Trophoblast cell (in vitro differentiated cells and primary cell): ENCODE data around the gene TMEM179. TPM values are rescaled to one million over a fixed set of nuclear protein-coding genes. Genes with fewer than 3 reads are reported as not detected.
"Not testable (repeated sequence)": the region's sequence is repeated elsewhere in the genome, so short reads cannot be mapped to it uniquely, and the experiment has no call there.

Experiments used
- DNase-seq, 2 donors: peaks; one replicate each; pipeline ENCODE4 v3.0.0-alpha.2; 2016
- H2AFZ ChIP-seq: 2 replicates; pipeline ENCODE4 v1.6.1; 2013; ENCODE audit warnings: low read length, moderate library complexity, mild to moderate bottlenecking; ENCODE audit not compliant: insufficient read depth, poor library complexity
- H2AK5ac ChIP-seq: 2 replicates; pipeline ENCODE4 v1.6.1; 2013; ENCODE audit warnings: mild to moderate bottlenecking, low read length
- H2BK120ac ChIP-seq: 2 replicates; pipeline ENCODE4 v1.6.1; 2013; ENCODE audit warnings: low read length, mild to moderate bottlenecking, moderate library complexity; ENCODE audit not compliant: insufficient read depth, poor library complexity
- H2BK12ac ChIP-seq: 2 replicates; pipeline ENCODE4 v1.6.1; 2013; ENCODE audit warnings: mild to moderate bottlenecking, low read length, moderate library complexity
- H2BK5ac ChIP-seq: 2 replicates; pipeline ENCODE4 v1.6.1; 2013; ENCODE audit warnings: low read length, low read depth, moderate library complexity, mild to moderate bottlenecking; ENCODE audit not compliant: poor library complexity
- H3K14ac ChIP-seq: 2 replicates; pipeline ENCODE4 v1.6.1; 2013; ENCODE audit warnings: mild to moderate bottlenecking, low read length
- H3K18ac ChIP-seq: 2 replicates; pipeline ENCODE4 v1.6.1; 2013; ENCODE audit warnings: mild to moderate bottlenecking, low read length
- H3K23ac ChIP-seq: 2 replicates; pipeline ENCODE4 v1.6.1; 2013; ENCODE audit warnings: low read length
- H3K27ac ChIP-seq: 2 replicates; pipeline ENCODE4 v1.5.1; 2013; ENCODE audit warnings: low read depth, mild to moderate bottlenecking, inconsistent platforms, low read length, moderate library complexity
- H3K27me3 ChIP-seq: 2 replicates; pipeline ENCODE4 v1.6.1; 2013; ENCODE audit warnings: inconsistent platforms, mild to moderate bottlenecking, low read length, moderate library complexity; ENCODE audit not compliant: insufficient read depth
- H3K36me3 ChIP-seq, 2 experiments: 1 replicate in 1 of 2; 2 replicates in 1 of 2; pipeline ENCODE4 v1.6.1; 2013; ENCODE audit warnings: low read length in 2 of 2, mild to moderate bottlenecking in 2 of 2, moderate library complexity in 1 of 2; ENCODE audit not compliant: insufficient read depth in 2 of 2, control insufficient read depth in 1 of 2
- H3K4ac ChIP-seq: 2 replicates; pipeline ENCODE4 v1.6.1; 2013; ENCODE audit warnings: low read depth, mild to moderate bottlenecking, low read length, moderate library complexity
- H3K4me1 ChIP-seq, 2 experiments: 1 replicate in 1 of 2; 2 replicates in 1 of 2; pipeline ENCODE4 v1.6.1; 2013; ENCODE audit warnings: low read length in 2 of 2, mild to moderate bottlenecking in 2 of 2, moderate library complexity in 1 of 2; ENCODE audit not compliant: insufficient read depth in 2 of 2, control insufficient read depth in 1 of 2
- H3K4me2 ChIP-seq: 2 replicates; pipeline ENCODE4 v1.6.1; 2013; ENCODE audit warnings: inconsistent platforms, mild to moderate bottlenecking, low read length, moderate library complexity
- H3K4me3 ChIP-seq: 2 replicates; pipeline ENCODE4 v1.5.1; 2013; ENCODE audit warnings: mild to moderate bottlenecking, low read depth, low read length, inconsistent platforms
- H3K79me1 ChIP-seq: one replicate; pipeline ENCODE4 v1.6.1; 2013; ENCODE audit warnings: low read length
- H3K79me2 ChIP-seq: 2 replicates; pipeline ENCODE4 v1.6.1; 2013; ENCODE audit warnings: low read length, mild to moderate bottlenecking; ENCODE audit not compliant: control insufficient read depth, insufficient read depth, poor library complexity
- H3K9ac ChIP-seq: 2 replicates; pipeline ENCODE4 v1.6.1; 2013; ENCODE audit warnings: mild to moderate bottlenecking, low read length
- H3K9me3 ChIP-seq: 2 replicates; pipeline ENCODE4 v1.6.1; 2013; ENCODE audit warnings: low read depth, mild to moderate bottlenecking, control low read depth, inconsistent platforms, low read length; ENCODE audit not compliant: insufficient read depth
- H4K12ac ChIP-seq: 2 replicates; pipeline ENCODE4 v1.6.1; 2013; ENCODE audit warnings: low read depth, mild to moderate bottlenecking, low read length, moderate library complexity
- H4K8ac ChIP-seq: 2 replicates; pipeline ENCODE4 v1.6.1; 2013; ENCODE audit warnings: low read depth, mild to moderate bottlenecking, low read length, moderate library complexity
- H4K91ac ChIP-seq: one replicate; pipeline ENCODE4 v1.6.1; 2013; ENCODE audit warnings: low read depth, mild to moderate bottlenecking, low read length, moderate library complexity
- WGBS: extraction: QIAGEN DNeasy Blood & Tissue Kit; methylation state at CpG from one replicate; pipeline ENCODE4 v1.1.7; 2013; ENCODE audit warnings: missing lambda C conversion rate; ENCODE audit not compliant: insufficient read length, insufficient coverage; ENCODE audit errors: extremely low coverage; 5-methylcytosine and 5-hydroxymethylcytosine counted together
- polyA plus RNA-seq: library from polyadenylated mRNA; stranded (reverse); fragments of 200-250 nt; gene quantifications from 2 replicates; pipeline ENCODE4 v1.2.3, GENCODE V29; 2013

TMEM179 gene
- not detected in 2 replicates for polyA plus RNA-seq

- Histone ChIP-seq H2AFZ (no peak within 1 kb of the TSS), H3K18ac (no peak within 1 kb of the TSS), H3K9ac (no peak within 1 kb of the TSS), H3K36me3 (no peaks in the 10 kb centered on the region), H4K12ac (no peak within 1 kb of the TSS), H3K9me3 (peaks cover 5% of the 10 kb centered on the region), H3K27ac (no peak within 1 kb of the TSS), H3K23ac (no peak within 1 kb of the TSS), H3K4me1 (peaks cover 0 to 3% of the 10 kb centered on the region in 2 experiments), H3K4me3 (no peak within 1 kb of the TSS), H2BK12ac (no peak within 1 kb of the TSS), H4K8ac (no peak within 1 kb of the TSS), H3K14ac (no peak within 1 kb of the TSS), H3K79me2 (no peaks in the 10 kb centered on the region), H3K4ac (no peak within 1 kb of the TSS), H3K4me2 (peak within 1 kb of the TSS; percentile 51), H2BK5ac (no peak within 1 kb of the TSS), H3K27me3 (peaks cover 17% of the 10 kb centered on the region), H4K91ac (no peak within 1 kb of the TSS), H3K79me1 (no peaks in the 10 kb centered on the region), H2AK5ac (no peak within 1 kb of the TSS), H2BK120ac (no peak within 1 kb of the TSS)
- WGBS, result no CpG with 5 or more reads among the region's 91 CpGs
- DNase-seq, result peak in 1 of 2 donors; percentile 70
Measured at GRCh38 chr14:104604458-104605449, at the start of gene TMEM179. TSS of gene TMEM179 (minus strand) at chr14:104604772. CDS start at chr14:104604741, 31 bp downstream.

GRCh38 chr14:104654119-104654518, 49.5 kb upstream of the TMEM179 start:
- no peaks in the 10 kb centered on the region for H3K27me3 ChIP-seq
- WGBS, result no CpG with 5 or more reads among the region's 6 CpGs

GRCh38 chr14:104653130-104653920, 48.8 kb upstream of the TMEM179 start:
- H2BK5ac ChIP-seq, H3K18ac ChIP-seq, H3K4me2 ChIP-seq, H3K4ac ChIP-seq, H3K79me1 ChIP-seq, H3K79me2 ChIP-seq, H2BK12ac ChIP-seq, H3K27me3 ChIP-seq, H4K12ac ChIP-seq, H3K14ac ChIP-seq, H4K8ac ChIP-seq, H2AK5ac ChIP-seq, H3K9ac ChIP-seq, H3K4me3 ChIP-seq, H2BK120ac ChIP-seq, H4K91ac ChIP-seq, H3K4me1 ChIP-seq, H3K23ac ChIP-seq, H3K27ac ChIP-seq, H2AFZ ChIP-seq, DNase-seq, H3K36me3 ChIP-seq: not testable (repeated sequence)
- WGBS, result no CpG with 5 or more reads among the region's 52 CpGs
- H3K9me3 ChIP-seq, result peaks cover 21% of the 10 kb centered on the region

More at GRCh38 chr14:104654119-104654518, 49.5 kb upstream of the TMEM179 start:
- Histone ChIP-seq H3K27ac (no peak overlapping the region), H2BK120ac (no peak overlapping the region), H3K4me3 (no peak overlapping the region), H3K9me3 (peaks cover 21% of the 10 kb centered on the region), H3K4me1 (no peaks in the 10 kb centered on the region), H2AK5ac (no peak overlapping the region), H3K36me3 (no peaks in the 10 kb centered on the region), H3K4me2 (no peak overlapping the region), H3K14ac (no peak overlapping the region), H3K79me2 (peaks cover 1% of the 10 kb centered on the region), H2AFZ (no peak overlapping the region), H3K18ac (no peak overlapping the region), H3K9ac (no peak overlapping the region), H4K91ac (no peak overlapping the region), H3K79me1 (peaks cover 4% of the 10 kb centered on the region), H2BK5ac (no peak overlapping the region), H4K8ac (no peak overlapping the region), H2BK12ac (no peak overlapping the region), H3K4ac (no peak overlapping the region), H4K12ac (no peak overlapping the region), H3K23ac (no peak overlapping the region)
- no peak for DNase-seq

GRCh38 chr14:104652386-104652785, 47.8 kb upstream of the TMEM179 start:
- Histone ChIP-seq H3K14ac (no peak overlapping the region), H3K27me3 (no peaks in the 10 kb centered on the region), H3K23ac (no peak overlapping the region), H4K8ac (no peak overlapping the region), H3K9me3 (peaks cover 21% of the 10 kb centered on the region), H3K4me1 (no peaks in the 10 kb centered on the region), H3K36me3 (no peaks in the 10 kb centered on the region), H3K9ac (no peak overlapping the region), H3K4me3 (no peak overlapping the region), H3K4me2 (no peak overlapping the region), H2AFZ (no peak overlapping the region), H2BK12ac (no peak overlapping the region), H4K91ac (no peak overlapping the region), H3K27ac (no peak overlapping the region), H3K18ac (no peak overlapping the region), H3K79me1 (peaks cover 4% of the 10 kb centered on the region), H3K79me2 (peaks cover 1% of the 10 kb centered on the region), H2AK5ac (no peak overlapping the region), H4K12ac (no peak overlapping the region), H2BK5ac (no peak overlapping the region), H3K4ac (no peak overlapping the region), H2BK120ac (no peak overlapping the region)
- DNase-seq, result peak in 1 of 2 donors; percentile 36
- WGBS, result no CpG with 5 or more reads among the region's 9 CpGs
